ENCODE measurements around the gene RAB44. TPM values are rescaled to one million over a fixed set of nuclear protein-coding genes. Genes with fewer than 3 reads are reported as not detected.

RAB44 gene
- total RNA-seq, 1 experiment from 2014 or later, result 0.05 TPM

DNA sequence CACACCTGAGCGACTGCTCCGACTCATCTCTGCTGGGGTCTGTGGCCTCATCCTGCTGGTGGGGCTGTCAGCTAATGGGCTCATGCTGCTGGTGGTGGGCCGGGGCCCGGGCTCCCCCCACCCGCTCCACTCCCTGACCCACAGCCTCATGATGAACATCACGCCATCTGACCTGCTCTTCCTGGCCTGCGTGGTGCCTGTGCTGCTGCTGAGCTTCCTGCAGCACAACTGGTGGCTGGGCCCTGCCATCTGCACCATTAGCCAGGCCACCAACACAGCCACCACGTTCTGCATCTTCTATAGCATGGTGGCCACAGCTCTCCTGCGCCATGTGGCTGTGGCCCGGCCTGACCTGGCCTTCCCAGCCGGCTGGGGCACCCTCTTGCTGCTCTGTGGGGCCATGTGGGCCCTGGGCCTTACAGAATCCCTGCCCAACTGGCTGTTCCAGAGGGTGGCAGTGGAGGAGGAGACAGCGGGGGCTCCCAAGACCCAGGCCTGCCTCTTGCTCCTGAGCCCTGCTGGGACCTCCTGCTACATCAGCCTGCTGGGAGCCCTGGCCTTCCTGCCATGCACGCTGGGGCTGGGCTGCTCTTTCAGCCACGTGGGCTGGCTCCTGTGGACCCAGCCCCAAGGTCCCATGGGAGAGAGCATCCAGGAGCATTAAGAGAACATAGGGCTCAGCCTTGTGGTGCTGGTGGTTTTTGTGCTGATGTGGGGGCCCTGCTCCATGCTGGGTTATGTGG, 39.6 kb downstream of the RAB44 start:
- no peak overlapping the region for H2AFZ ChIP-seq (ENCODE audit: low read depth, low read length, poor library complexity, severe bottlenecking)
- H3K36me3 ChIP-seq (ENCODE audit: control insufficient read depth in 1 of 2, insufficient read depth in 2 of 2, low read length in 2 of 2), result no peaks in the 10 kb centered on the region
- DNase-seq (ENCODE audit: low read depth, low spot score) (no peak), ATAC-seq (no peak)
- no peak overlapping the region; the same call in 1 of the 2 replicates for H3K27ac ChIP-seq (ENCODE audit: low read depth, low read length)
- H3K4me1 ChIP-seq (ENCODE audit: control insufficient read depth in 1 of 2, insufficient read depth in 2 of 2, low read length in 2 of 2), result no peaks in the 10 kb centered on the region
- intact Hi-C loops (cut with micrococcal nuclease), result no loop called here
- TF ChIP-seq ZFX (IDR thresholded peaks at IDR 0.05) (no peak), ELF1 (IDR thresholded peaks at IDR 0.05; ENCODE audit: borderline replicate concordance, low read depth) (no peak), POLR2AphosphoS5 (IDR thresholded peaks at IDR 0.05; ENCODE audit: low read depth, low read length) (no peak), CEBPB (IDR thresholded peaks at IDR 0.05; ENCODE audit: low read depth) (no peak), EGR1 (IDR thresholded peaks at IDR 0.05; ENCODE audit: low read depth) (no peak), EZH2phosphoT487 (IDR thresholded peaks at IDR 0.05; ENCODE audit: borderline replicate concordance) (no peak), ZNF274 (IDR thresholded peaks at IDR 0.05; ENCODE audit: low read depth, low read length) (no peak), RAD21 (IDR thresholded peaks at IDR 0.05; ENCODE audit: low read depth) (no peak), TCF7L2 (IDR thresholded peaks at IDR 0.05; ENCODE audit: borderline replicate concordance, extremely low read depth, insufficient read depth, insufficient read length) (no peak), CBX3 (IDR thresholded peaks at IDR 0.05; ENCODE audit: low read depth) (no peak), SRF (IDR thresholded peaks at IDR 0.05; ENCODE audit: low read depth) (no peak), POLR2A (IDR thresholded peaks at IDR 0.05; ENCODE audit: borderline replicate concordance, extremely low read depth, insufficient read depth, insufficient read length) (no peak)
- TF ChIP-seq, protein P1, sequence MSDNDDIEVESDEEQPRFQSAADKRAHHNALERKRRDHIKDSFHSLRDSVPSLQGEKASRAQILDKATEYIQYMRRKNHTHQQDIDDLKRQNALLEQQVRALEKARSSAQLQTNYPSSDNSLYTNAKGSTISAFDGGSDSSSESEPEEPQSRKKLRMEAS (IDR thresholded peaks at IDR 0.05), result no peak
- TF ChIP-seq, protein P2, sequence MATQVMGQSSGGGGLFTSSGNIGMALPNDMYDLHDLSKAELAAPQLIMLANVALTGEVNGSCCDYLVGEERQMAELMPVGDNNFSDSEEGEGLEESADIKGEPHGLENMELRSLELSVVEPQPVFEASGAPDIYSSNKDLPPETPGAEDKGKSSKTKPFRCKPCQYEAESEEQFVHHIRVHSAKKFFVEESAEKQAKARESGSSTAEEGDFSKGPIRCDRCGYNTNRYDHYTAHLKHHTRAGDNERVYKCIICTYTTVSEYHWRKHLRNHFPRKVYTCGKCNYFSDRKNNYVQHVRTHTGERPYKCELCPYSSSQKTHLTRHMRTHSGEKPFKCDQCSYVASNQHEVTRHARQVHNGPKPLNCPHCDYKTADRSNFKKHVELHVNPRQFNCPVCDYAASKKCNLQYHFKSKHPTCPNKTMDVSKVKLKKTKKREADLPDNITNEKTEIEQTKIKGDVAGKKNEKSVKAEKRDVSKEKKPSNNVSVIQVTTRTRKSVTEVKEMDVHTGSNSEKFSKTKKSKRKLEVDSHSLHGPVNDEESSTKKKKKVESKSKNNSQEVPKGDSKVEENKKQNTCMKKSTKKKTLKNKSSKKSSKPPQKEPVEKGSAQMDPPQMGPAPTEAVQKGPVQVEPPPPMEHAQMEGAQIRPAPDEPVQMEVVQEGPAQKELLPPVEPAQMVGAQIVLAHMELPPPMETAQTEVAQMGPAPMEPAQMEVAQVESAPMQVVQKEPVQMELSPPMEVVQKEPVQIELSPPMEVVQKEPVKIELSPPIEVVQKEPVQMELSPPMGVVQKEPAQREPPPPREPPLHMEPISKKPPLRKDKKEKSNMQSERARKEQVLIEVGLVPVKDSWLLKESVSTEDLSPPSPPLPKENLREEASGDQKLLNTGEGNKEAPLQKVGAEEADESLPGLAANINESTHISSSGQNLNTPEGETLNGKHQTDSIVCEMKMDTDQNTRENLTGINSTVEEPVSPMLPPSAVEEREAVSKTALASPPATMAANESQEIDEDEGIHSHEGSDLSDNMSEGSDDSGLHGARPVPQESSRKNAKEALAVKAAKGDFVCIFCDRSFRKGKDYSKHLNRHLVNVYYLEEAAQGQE (IDR thresholded peaks at IDR 0.05; ENCODE audit: low read depth), result no peak
- TF ChIP-seq, protein P3, sequence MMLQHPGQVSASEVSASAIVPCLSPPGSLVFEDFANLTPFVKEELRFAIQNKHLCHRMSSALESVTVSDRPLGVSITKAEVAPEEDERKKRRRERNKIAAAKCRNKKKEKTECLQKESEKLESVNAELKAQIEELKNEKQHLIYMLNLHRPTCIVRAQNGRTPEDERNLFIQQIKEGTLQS (IDR thresholded peaks at IDR 0.05), result no peak
- ChIA-PET CTCF (no interaction called here), RAD21 (ENCODE audit: low non-redundant PET in 1 of 2, low total read pairs in 2 of 2, uncharacterized antibody in 2 of 2, unreplicated experiment in 2 of 2) (no interaction called here), POLR2A (no interaction called here)
- no peaks in the 10 kb centered on the region for H3K79me2 ChIP-seq (ENCODE audit: insufficient read depth, low read length)
- no peaks in the 10 kb centered on the region for H3K27me3 ChIP-seq (ENCODE audit: insufficient read depth, low read length)
- H3K9ac ChIP-seq (ENCODE audit: low read length), result no peak overlapping the region
- H3K9me2 ChIP-seq (ENCODE audit: insufficient read depth), result no peaks in the 10 kb centered on the region
- H3K9me3 ChIP-seq (ENCODE audit: control insufficient read depth in 1 of 2, insufficient read depth in 1 of 2, low read depth in 1 of 2, low read length in 2 of 2), result no peaks in the 10 kb centered on the region
- no peak overlapping the region for H3K4me2 ChIP-seq (ENCODE audit: low read length)
- no peak overlapping the region for H3K4me3 ChIP-seq (replicated peaks in 1 of 2; ENCODE audit: low read depth in 1 of 2, low read length in 2 of 2)
- BruUV-seq (replicated peaks), result no TSS peak
- no peaks in the 10 kb centered on the region for H4K20me1 ChIP-seq (ENCODE audit: insufficient read depth)

All from HCT116 (cell line).